ENCODE measurements around the gene RHOB.

Gene RHOB

GRCh38 chr2:20496076-20496872 lies 49.4 kb downstream of the RHOB start:
- DNase-seq (ENCODE audit: low spot score), result peak; percentile 17

GRCh38 chr2:20496942-20497341 lies 50.1 kb downstream of the RHOB start:
- DNase-seq (ENCODE audit: low spot score), result no peak
